GM12864 (cell line): ENCODE results near the gene NDUFB10.

Experiments used
- DNase-seq: peaks from one replicate; pipeline ENCODE4 v3.0.0-alpha.2; 2011; ENCODE audit warnings: low read depth
- H3K4me3 ChIP-seq: 2 replicates; pipeline ENCODE4 v1.5.1; 2011; ENCODE audit warnings: mild to moderate bottlenecking, low read depth, low read length, control low read depth
- CTCF ChIP-seq: IDR thresholded peaks from 2 replicates; pipeline ENCODE4 v1.5.1; 2011; ENCODE audit warnings: low read depth, mild to moderate bottlenecking, moderate library complexity, low read length, control low read depth, inconsistent platforms; ENCODE audit errors: missing control alignments

Gene NDUFB10

DNA sequence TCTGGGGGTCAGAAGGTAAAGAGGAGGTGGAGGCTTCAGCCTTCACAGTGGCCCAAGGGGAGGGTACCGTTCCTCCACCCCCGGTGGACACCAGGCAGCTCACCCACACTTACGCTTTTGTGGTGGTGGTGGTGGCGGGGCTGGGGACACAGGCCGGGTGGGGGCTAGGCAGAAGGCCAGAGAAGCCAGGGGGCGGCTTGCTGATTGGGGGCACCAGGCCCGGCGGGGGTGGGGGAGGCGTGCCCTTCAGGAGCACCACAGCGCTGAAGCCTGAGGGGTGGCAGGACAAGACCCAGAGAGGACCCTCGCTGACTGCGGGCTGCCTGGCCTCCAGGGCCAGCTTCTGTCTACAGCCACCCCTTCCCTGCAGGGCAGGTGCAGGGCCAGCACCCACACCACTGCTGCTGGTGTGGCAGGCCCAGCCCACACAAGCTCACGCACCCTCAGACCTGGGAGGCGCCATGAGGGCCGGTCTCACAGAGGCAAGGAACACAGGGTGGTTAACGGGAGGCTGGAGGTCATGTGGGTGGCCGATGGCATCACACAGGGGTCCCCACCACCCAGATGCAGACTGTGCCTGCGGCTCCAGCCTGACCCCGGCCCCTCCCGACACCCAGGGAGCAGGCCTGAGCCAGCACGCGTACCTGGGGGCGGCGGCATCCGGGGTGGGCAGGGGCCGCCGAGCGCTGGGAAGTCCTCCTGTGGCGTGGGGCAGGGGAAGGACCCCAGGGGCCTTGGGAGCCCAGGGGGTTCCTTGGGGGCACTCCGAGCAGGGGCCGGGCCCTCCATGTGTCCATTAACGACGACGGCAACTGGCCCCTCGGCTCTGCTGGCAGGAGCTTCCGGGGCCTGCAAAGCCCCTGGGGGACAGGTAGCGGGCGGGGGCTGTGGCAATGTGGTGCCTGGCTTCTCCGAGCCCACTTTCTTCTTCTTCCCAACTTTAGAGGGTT is 39.8 kb downstream of the NDUFB10 start:
- no peak for DNase-seq
- no peak for TF ChIP-seq CTCF
- no peak overlapping the region for H3K4me3 ChIP-seq

- TF ChIP-seq CTCF: no peak
- H3K4me3 ChIP-seq: no peak overlapping the region
- no peak for DNase-seq
These were observed 40.7 kb downstream of the NDUFB10 start for GRCh38 chr16:1999866-2000514.

DNA sequence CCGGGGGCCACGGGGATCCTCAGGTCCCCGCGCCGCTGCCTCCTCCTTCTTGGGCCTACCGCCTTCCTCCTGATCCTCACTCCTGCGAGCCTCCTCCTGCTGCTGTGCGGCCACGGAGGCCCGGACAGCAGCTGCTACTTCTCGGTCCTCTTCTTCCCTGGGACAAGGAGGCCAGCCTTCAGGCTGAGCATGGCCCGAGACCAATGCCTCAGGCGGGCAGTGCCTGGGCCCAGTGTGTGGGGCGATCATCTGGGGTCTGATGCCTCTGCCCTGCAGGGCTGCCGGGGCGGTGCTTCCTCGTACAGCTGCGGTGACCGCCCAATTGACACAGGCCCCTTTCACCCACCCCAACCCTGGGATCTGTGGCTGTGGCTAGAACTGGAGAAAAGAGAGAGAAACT is 41.7 kb downstream of the NDUFB10 start:
- no peak for TF ChIP-seq CTCF
- no peak for DNase-seq
- H3K4me3 ChIP-seq: no peak overlapping the region

DNA sequence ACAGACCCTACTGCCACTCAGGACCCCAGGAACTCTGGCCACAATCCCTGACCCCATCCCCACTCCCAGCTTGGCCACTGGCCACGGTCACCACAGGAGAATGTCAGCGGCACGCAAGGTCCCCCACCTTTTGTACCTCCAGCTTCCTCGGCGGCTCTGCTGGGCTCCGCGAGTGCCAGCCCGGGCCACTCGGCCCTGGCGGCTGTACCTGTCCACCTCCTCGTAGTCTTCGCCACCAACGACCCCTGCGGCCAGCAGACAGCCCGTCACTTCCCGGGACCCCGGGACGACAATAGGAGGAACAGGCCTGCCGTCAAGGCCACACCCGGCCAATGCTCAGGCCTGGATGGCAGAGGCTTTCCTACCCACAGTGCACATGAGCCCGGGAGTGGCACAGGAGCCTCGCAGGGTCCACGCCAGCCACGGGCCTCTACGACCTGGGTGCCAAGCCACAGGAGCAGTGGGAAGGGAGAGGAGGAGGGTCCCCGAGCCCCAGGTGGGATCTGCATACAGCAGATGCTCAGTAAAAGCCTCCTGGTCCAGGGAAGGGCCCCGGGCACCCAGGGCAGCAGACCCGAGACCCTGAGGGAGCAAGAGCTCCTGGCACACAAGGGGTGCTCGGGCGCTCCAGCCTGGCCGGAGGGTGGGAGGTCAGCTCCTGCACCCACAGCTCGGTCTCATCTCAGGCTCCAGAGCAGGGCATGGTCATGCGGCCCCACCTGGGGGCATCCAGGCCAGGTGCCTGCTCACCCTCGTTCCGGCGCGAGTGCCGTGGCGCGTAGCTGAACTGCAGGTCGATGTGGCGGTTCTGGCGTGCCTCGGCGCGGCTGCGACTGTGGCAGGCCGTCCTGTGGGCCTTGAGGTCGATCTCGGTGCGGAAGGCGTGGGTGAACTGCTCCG is 42.4 kb downstream of the NDUFB10 start:
- DNase-seq: no peak
- no peak overlapping the region for H3K4me3 ChIP-seq
- TF ChIP-seq CTCF: no peak

- no peak overlapping the region for H3K4me3 ChIP-seq
These were observed 43.3 kb downstream of the NDUFB10 start for GRCh38 chr16:2002406-2003230.

More at GRCh38 chr16:2002406-2003230, 43.3 kb downstream of the NDUFB10 start:
- no peak for DNase-seq
- no peak for TF ChIP-seq CTCF
